CD4-positive, alpha-beta T cell treated with Interferon alpha-2 for 1 hour (primary cell): Measurements from ENCODE around the gene CBLN3.
A peak's percentile ranks its signal among the peaks of the same experiment; 100 is the strongest.
"Not testable (repeated sequence)": the region's sequence is repeated elsewhere in the genome, so short reads cannot be mapped to it uniquely, and the experiment has no call there.

ENCODE experiments used
- DNase-seq, 2 donors: peaks; one replicate each; pipeline ENCODE4 v3.0.0-alpha.2; 2020 to 2022

The CBLN3 gene

GRCh38 chr14:24429395-24430142 is at the start of gene CBLN3, which contains the start of gene KHNYN:
Gene CBLN3, minus strand, starts transcription at chr14:24429668. Its CDS starts 614 bp downstream, at chr14:24429054.
Gene KHNYN, plus strand, starts transcription at chr14:24429954. Its CDS starts 777 bp downstream, at chr14:24430731.
- peak; percentile 90 to 91 for DNase-seq

GRCh38 chr14:24475261-24475660 is 45.8 kb upstream of the CBLN3 start:
- no peak for DNase-seq

- no peak for DNase-seq
Measured at GRCh38 chr14:24473211-24473610, 43.7 kb upstream of the CBLN3 start.

GRCh38 chr14:24470450-24470849 is 41.0 kb upstream of the CBLN3 start:
- not testable (repeated sequence) for DNase-seq

- DNase-seq: no peak
Measured at GRCh38 chr14:24465805-24466204, 36.3 kb upstream of the CBLN3 start.

- no peak for DNase-seq
Measured at GRCh38 chr14:24465368-24465767, 35.9 kb upstream of the CBLN3 start.

- DNase-seq: peak in 1 of 2 donors; percentile 28
Measured at GRCh38 chr14:24463884-24464785, 34.7 kb upstream of the CBLN3 start.

- no peak for DNase-seq
Measured at GRCh38 chr14:24463017-24463883, 33.8 kb upstream of the CBLN3 start.

GRCh38 chr14:24461336-24461735 is 31.9 kb upstream of the CBLN3 start:
- no peak for DNase-seq

- DNase-seq: no peak
Measured at GRCh38 chr14:24459331-24459730, 29.9 kb upstream of the CBLN3 start.

- DNase-seq: no peak
Measured at GRCh38 chr14:24458736-24459135, 29.3 kb upstream of the CBLN3 start.

- DNase-seq: no peak
Measured at GRCh38 chr14:24456980-24457379, 27.5 kb upstream of the CBLN3 start.

GRCh38 chr14:24450828-24451227 is 21.4 kb upstream of the CBLN3 start:
- not testable (repeated sequence) for DNase-seq

GRCh38 chr14:24443053-24443665 is 13.7 kb upstream of the CBLN3 start:
- no peak for DNase-seq

GRCh38 chr14:24442240-24443052 is 13.0 kb upstream of the CBLN3 start, which contains the start of gene SDR39U1:
Gene SDR39U1, minus strand, starts transcription at chr14:24442776. Its CDS starts 7 bp downstream, at chr14:24442769.
- DNase-seq: peak; percentile 99

- DNase-seq: no peak
Measured at GRCh38 chr14:24441904-24442239, 12.4 kb upstream of the CBLN3 start.

GRCh38 chr14:24441485-24441884 is 12.0 kb upstream of the CBLN3 start:
- no peak for DNase-seq

GRCh38 chr14:24440606-24441399 is 11.3 kb upstream of the CBLN3 start:
- DNase-seq: no peak

- DNase-seq: no peak
Measured at GRCh38 chr14:24439830-24440605, 10.6 kb upstream of the CBLN3 start.

- no peak for DNase-seq
Measured at GRCh38 chr14:24439257-24439656, 9.8 kb upstream of the CBLN3 start.
